MM.1S (cell line): Measurements from ENCODE around the gene MLLT11.

Experiments used
- DNase-seq: peaks from one replicate; pipeline ENCODE4 v3.0.0-alpha.2; 2015
- H2AFZ ChIP-seq: fragments of 300-600 bp; sonication (generic); 2 replicates; pipeline ENCODE4 v1.6.0; 2016; ENCODE audit warnings: antibody characterized with exemption, low read length
- H3F3A ChIP-seq: fragments of 300-600 bp; sonication (generic); 2 replicates; pipeline ENCODE4 v1.6.1; 2016; ENCODE audit warnings: mild to moderate bottlenecking, antibody characterized with exemption, low read length, moderate library complexity, mixed read lengths; ENCODE audit not compliant: insufficient read depth
- H3K27ac ChIP-seq: fragments of 300-600 bp; sonication (generic); 2 replicates; pipeline ENCODE4 v1.5.1; 2016; ENCODE audit warnings: mild to moderate bottlenecking, low read length
- H3K27me3 ChIP-seq: fragments of 300-600 bp; sonication (generic); replicated peaks from 2 replicates; pipeline ENCODE4 v1.6.0; 2016; ENCODE audit warnings: low read length; ENCODE audit not compliant: insufficient read depth
- H3K36me3 ChIP-seq: fragments of 300-600 bp; sonication (generic); replicated peaks from 2 replicates; pipeline ENCODE4 v1.6.1; 2016; ENCODE audit warnings: mild to moderate bottlenecking, low read length, mixed read lengths; ENCODE audit not compliant: insufficient read depth
- H3K4me1 ChIP-seq: fragments of 300-600 bp; sonication (generic); 2 replicates; pipeline ENCODE4 v1.6.1; 2016; ENCODE audit warnings: low read length, mixed read lengths
- H3K4me2 ChIP-seq: fragments of 300-600 bp; sonication (generic); 2 replicates; pipeline ENCODE4 v1.6.0; 2016; ENCODE audit warnings: low read depth, low read length
- H3K4me3 ChIP-seq: fragments of 300-600 bp; sonication (generic); 2 replicates; pipeline ENCODE4 v1.5.1; 2016; ENCODE audit warnings: low read length, mixed read lengths
- H3K79me2 ChIP-seq: fragments of 300-600 bp; sonication (generic); 2 replicates; pipeline ENCODE4 v1.6.1; 2016; ENCODE audit warnings: mixed run types, low read length, mixed read lengths
- H3K9ac ChIP-seq: fragments of 300-600 bp; sonication (generic); 2 replicates; pipeline ENCODE4 v1.6.1; 2016; ENCODE audit warnings: low read length, mixed read lengths
- H3K9me2 ChIP-seq: fragments of 300-600 bp; sonication (generic); replicated peaks from 2 replicates; pipeline ENCODE4 v1.6.1; 2016; ENCODE audit warnings: mild to moderate bottlenecking, low read length, mixed read lengths; ENCODE audit not compliant: insufficient read depth
- H3K9me3 ChIP-seq: fragments of 300-600 bp; sonication (generic); replicated peaks from 2 replicates; pipeline ENCODE4 v1.6.1; 2016; ENCODE audit warnings: mild to moderate bottlenecking, low read length, mixed read lengths; ENCODE audit not compliant: insufficient read depth
- H4K20me1 ChIP-seq: fragments of 300-600 bp; sonication (generic); 2 replicates; pipeline ENCODE4 v1.6.1; 2016; ENCODE audit warnings: mild to moderate bottlenecking, low read length, moderate library complexity, mixed read lengths; ENCODE audit not compliant: insufficient read depth
- EZH2 ChIP-seq: fragments of 300-600 bp; sonication (generic); optimal IDR thresholded peaks from 2 replicates; pipeline ENCODE3; 2017; ENCODE audit warnings: low read depth, mild to moderate bottlenecking, antibody characterized with exemption, low read length, mixed read lengths
- EZH2phosphoT487 ChIP-seq: fragments of 300-600 bp; sonication (generic); IDR thresholded peaks from 2 replicates; pipeline ENCODE4 v1.6.1; 2018; ENCODE audit warnings: antibody characterized with exemption, low read length
- TF ChIP-seq, protein P1 (sequence below): fragments of 300-600 bp; sonication (generic); IDR thresholded peaks from 2 replicates; pipeline ENCODE4 v1.5.1; 2016; ENCODE audit warnings: antibody characterized with exemption, low read length, mixed read lengths

Gene MLLT11

DNA sequence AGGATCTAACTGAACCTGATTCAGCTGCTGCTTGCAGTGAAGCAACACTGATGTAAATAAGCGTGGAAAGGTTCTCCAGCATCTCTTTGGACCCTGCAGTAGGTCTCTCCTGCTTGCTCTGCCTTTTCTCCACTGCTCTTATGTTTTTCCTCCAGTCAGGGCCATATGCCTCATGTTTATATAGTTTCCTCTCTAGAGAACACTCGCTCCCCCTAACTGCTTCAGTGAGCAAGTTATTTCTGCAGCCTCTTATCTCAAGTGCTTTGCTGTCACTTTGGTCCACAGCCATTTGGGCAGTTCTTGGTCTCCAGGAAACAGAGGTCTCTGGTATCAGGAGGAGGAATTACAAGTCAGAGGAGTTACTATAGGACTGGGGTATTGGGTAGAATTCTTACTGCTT lies 46.7 kb upstream of the MLLT11 start:
- Histone ChIP-seq H3K9me3 (no peaks in the 10 kb centered on the region), H4K20me1 (no peaks in the 10 kb centered on the region), H2AFZ (no peak overlapping the region), H3K27me3 (no peaks in the 10 kb centered on the region), H3K4me2 (no peak overlapping the region), H3K9ac (no peak overlapping the region), H3K4me3 (no peak overlapping the region), H3K27ac (no peak overlapping the region), H3K9me2 (no peaks in the 10 kb centered on the region), H3F3A (no peaks in the 10 kb centered on the region), H3K79me2 (peaks cover 15% of the 10 kb centered on the region; the same call in 1 of the 2 replicates), H3K36me3 (no peaks in the 10 kb centered on the region), H3K4me1 (peaks cover 8% of the 10 kb centered on the region)
- DNase-seq: no peak
- TF ChIP-seq EZH2: no peak
- TF ChIP-seq, protein P1, sequence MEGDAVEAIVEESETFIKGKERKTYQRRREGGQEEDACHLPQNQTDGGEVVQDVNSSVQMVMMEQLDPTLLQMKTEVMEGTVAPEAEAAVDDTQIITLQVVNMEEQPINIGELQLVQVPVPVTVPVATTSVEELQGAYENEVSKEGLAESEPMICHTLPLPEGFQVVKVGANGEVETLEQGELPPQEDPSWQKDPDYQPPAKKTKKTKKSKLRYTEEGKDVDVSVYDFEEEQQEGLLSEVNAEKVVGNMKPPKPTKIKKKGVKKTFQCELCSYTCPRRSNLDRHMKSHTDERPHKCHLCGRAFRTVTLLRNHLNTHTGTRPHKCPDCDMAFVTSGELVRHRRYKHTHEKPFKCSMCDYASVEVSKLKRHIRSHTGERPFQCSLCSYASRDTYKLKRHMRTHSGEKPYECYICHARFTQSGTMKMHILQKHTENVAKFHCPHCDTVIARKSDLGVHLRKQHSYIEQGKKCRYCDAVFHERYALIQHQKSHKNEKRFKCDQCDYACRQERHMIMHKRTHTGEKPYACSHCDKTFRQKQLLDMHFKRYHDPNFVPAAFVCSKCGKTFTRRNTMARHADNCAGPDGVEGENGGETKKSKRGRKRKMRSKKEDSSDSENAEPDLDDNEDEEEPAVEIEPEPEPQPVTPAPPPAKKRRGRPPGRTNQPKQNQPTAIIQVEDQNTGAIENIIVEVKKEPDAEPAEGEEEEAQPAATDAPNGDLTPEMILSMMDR: no peak
- no peak for TF ChIP-seq EZH2phosphoT487

DNA sequence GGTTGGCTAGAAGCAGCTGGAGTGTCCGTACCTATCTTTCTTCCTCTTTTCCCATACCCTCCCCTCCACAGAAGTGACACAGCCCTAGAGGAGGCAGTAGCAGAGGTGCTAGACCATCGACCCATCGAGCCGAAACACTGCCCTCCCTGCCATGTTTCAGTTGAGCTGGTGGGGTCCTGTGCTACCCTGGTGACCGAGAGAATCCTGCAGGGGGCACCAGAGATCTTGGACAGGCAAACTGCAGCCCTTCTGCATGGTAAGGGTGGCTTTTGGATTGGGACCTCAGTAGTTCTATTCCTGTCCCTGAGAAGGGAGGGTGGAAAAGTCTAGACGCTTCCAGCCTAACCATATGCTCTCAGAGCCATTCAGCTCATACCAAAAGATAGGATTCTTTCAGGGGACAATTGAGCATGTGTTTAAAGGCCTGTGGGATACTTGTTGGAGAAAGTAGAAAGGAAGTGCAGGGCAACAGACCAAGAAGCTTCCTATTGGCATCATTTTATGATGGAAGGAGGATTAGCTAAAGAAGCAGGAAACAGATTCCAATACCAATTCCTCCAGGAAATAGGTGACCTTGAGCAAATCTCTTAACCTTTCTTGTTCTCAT lies 35.6 kb upstream of the MLLT11 start:
- no peaks in the 10 kb centered on the region for H3K9me2 ChIP-seq
- H3K27ac ChIP-seq: no peak overlapping the region
- no peak overlapping the region for H3K9ac ChIP-seq
- H3K4me1 ChIP-seq: no peaks in the 10 kb centered on the region
- H3K4me2 ChIP-seq: no peak overlapping the region
- no peaks in the 10 kb centered on the region for H3F3A ChIP-seq
- no peaks in the 10 kb centered on the region for H4K20me1 ChIP-seq
- no peaks in the 10 kb centered on the region for H3K9me3 ChIP-seq
- no peak overlapping the region for H2AFZ ChIP-seq
- peak; percentile 83 for DNase-seq
- TF ChIP-seq, protein P1: peak; percentile 96
- no peak for TF ChIP-seq EZH2phosphoT487
- no peak overlapping the region for H3K4me3 ChIP-seq
- H3K36me3 ChIP-seq: no peaks in the 10 kb centered on the region
- H3K27me3 ChIP-seq: no peaks in the 10 kb centered on the region
- H3K79me2 ChIP-seq: no peaks in the 10 kb centered on the region

DNA sequence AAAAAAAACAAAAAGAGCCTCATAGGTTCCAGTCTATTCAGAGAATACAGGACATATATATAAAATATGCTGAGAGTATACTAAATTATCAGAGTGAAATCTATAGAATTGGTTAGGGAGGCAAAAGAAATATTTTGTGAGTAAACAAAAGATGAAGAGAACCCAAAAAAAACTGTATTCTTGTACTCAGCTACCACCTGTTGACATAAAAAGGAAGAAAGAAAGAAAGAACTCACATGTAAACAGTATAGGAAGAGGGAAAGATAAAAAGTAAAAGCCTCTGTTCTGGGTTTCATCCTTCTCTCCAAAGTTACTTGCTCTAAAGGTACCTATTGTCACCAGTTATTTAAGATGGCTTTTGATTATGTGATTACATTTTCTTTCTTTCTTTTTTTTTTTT lies 33.7 kb upstream of the MLLT11 start:
- Histone ChIP-seq H3K9me2 (no peaks in the 10 kb centered on the region), H3K79me2 (no peaks in the 10 kb centered on the region), H3K36me3 (no peaks in the 10 kb centered on the region; the same call in 1 of the 2 replicates)

More for the DNA sequence above, 33.7 kb upstream of the MLLT11 start:
- TF ChIP-seq EZH2phosphoT487: no peak
- TF ChIP-seq EZH2: no peak
- TF ChIP-seq, protein P1: no peak
- no peaks in the 10 kb centered on the region for H3F3A ChIP-seq
- no peak for DNase-seq
- no peak overlapping the region for H3K9ac ChIP-seq
- no peak overlapping the region for H3K27ac ChIP-seq
- H3K27me3 ChIP-seq: no peaks in the 10 kb centered on the region
- no peaks in the 10 kb centered on the region for H4K20me1 ChIP-seq
- no peak overlapping the region for H3K4me3 ChIP-seq
- no peaks in the 10 kb centered on the region for H3K4me1 ChIP-seq
- H3K9me3 ChIP-seq: no peaks in the 10 kb centered on the region
- no peak overlapping the region for H2AFZ ChIP-seq
- H3K4me2 ChIP-seq: no peak overlapping the region
